ENCODE measurements around the gene ATN1.
A peak's percentile ranks its signal among the peaks of the same experiment; 100 is the strongest.
"Not testable (repeated sequence)": the region's sequence is repeated elsewhere in the genome, so short reads cannot be mapped to it uniquely, and the experiment has no call there.

ATN1 gene, protein sequence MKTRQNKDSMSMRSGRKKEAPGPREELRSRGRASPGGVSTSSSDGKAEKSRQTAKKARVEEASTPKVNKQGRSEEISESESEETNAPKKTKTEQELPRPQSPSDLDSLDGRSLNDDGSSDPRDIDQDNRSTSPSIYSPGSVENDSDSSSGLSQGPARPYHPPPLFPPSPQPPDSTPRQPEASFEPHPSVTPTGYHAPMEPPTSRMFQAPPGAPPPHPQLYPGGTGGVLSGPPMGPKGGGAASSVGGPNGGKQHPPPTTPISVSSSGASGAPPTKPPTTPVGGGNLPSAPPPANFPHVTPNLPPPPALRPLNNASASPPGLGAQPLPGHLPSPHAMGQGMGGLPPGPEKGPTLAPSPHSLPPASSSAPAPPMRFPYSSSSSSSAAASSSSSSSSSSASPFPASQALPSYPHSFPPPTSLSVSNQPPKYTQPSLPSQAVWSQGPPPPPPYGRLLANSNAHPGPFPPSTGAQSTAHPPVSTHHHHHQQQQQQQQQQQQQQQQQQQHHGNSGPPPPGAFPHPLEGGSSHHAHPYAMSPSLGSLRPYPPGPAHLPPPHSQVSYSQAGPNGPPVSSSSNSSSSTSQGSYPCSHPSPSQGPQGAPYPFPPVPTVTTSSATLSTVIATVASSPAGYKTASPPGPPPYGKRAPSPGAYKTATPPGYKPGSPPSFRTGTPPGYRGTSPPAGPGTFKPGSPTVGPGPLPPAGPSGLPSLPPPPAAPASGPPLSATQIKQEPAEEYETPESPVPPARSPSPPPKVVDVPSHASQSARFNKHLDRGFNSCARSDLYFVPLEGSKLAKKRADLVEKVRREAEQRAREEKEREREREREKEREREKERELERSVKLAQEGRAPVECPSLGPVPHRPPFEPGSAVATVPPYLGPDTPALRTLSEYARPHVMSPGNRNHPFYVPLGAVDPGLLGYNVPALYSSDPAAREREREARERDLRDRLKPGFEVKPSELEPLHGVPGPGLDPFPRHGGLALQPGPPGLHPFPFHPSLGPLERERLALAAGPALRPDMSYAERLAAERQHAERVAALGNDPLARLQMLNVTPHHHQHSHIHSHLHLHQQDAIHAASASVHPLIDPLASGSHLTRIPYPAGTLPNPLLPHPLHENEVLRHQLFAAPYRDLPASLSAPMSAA (N-terminal part only)

GRCh38 chr12:6927379-6928021 lies at the start of gene ATN1:
TSS of gene ATN1 (plus strand) at chr12:6927959. CDS start at chr12:6934002, 6,043 bp downstream.
- peak; percentile 76 for DNase-seq (ENCODE audit: low spot score)

DNA sequence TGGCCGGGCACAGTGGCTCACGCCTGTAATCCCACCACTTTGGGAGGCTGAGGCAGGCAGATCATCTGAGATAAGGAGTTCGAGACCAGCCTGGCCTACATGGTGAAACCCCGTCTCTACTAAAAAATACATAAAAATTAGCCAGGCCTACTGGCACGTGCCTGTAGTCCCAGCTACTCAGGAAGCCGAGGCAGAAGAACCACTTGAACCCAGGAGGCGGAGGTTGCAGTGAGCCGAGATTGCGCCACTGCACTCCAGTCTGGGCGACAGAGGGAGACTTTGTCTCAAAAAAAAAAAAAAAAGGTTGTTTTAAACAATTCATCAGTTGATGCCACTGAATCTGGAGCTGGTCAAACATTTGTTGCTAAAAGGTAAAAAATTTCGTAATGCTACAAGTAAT lies 47.9 kb upstream of the ATN1 start:
- DNase-seq (ENCODE audit: low spot score), result not testable (repeated sequence)

- no peak for DNase-seq (ENCODE audit: low spot score)
Observed at GRCh38 chr12:6883252-6883651, 44.5 kb upstream of the ATN1 start.

- DNase-seq (ENCODE audit: low spot score), result no peak
Observed at GRCh38 chr12:6883683-6884082, 44.1 kb upstream of the ATN1 start.

- no peak for DNase-seq (ENCODE audit: low spot score)
Observed at GRCh38 chr12:6884539-6884938, 43.2 kb upstream of the ATN1 start.

GRCh38 chr12:6886206-6886999 lies 41.4 kb upstream of the ATN1 start:
- DNase-seq (ENCODE audit: low spot score), result not testable (repeated sequence)

GRCh38 chr12:6887460-6887859 lies 40.3 kb upstream of the ATN1 start:
- DNase-seq (ENCODE audit: low spot score), result no peak

- no peak for DNase-seq (ENCODE audit: low spot score)
Observed at GRCh38 chr12:6888360-6888759, 39.4 kb upstream of the ATN1 start.

DNA sequence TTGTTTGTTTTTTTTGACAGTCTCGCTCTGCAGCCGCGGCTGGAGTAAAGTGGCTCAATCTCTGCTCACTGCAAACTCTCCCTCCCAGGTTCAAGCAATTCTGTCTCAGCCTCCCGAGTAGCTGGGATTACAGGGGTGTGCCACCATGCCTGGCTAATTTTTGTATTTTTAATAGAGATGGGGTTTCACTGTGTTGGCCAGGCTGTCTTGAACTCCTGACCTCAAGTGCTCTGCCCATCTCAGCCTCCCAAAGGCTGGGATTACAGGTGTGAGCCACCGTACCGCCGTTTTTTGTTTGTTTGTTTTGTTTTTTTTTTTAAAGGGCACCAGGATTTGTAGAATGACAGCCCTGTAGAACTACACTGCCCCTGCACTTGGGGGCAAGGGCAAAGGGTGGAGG lies 39.0 kb upstream of the ATN1 start:
- not testable (repeated sequence) for DNase-seq (ENCODE audit: low spot score)

- not testable (repeated sequence) for DNase-seq (ENCODE audit: low spot score)
Observed at GRCh38 chr12:6889775-6890573, 37.8 kb upstream of the ATN1 start.

DNA sequence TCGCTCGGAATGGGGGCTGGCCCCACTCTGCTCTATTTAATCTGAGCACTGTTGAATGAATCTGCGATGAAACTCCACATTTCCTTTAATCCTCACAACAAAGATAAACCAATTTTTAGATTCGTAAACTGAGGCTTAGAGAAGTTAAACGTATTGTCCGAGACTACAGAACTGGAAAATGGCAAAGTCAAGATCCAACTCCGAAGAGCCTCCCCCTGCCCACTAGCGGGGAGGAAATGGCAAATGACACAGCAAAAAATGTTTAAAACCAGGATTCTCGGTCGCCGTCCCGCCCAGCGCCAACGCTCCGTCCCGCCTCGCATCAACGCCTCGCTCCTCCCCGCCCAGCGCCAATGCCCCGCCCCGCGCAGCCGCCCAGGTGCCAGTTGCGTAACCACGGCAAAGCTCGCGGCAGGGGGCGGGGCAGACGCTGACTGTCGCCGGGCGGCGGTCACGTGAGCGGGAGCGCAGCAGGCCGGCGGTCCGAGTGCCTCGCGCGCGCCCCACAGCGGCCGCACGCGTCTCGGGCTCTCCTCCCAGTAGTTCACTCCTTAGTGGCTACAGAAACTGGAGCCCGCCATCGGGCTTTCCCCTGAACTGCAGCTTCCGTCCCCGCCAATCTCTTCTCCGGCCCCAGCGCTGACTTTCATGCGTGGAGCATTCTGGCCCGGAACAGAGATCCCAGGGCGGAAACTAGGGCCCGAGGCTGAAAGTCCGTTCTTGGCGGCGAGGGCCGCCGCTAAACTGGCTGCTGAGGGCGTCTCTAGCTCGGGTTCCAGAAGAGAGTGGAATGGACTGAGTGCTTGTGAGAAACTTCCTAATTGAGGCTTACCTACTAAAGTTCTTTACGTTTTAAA lies 36.7 kb upstream of the ATN1 start:
- peak; percentile 98 for DNase-seq (ENCODE audit: low spot score)

GRCh38 chr12:6891646-6892001 lies 36.1 kb upstream of the ATN1 start:
- no peak for DNase-seq (ENCODE audit: low spot score)

- not testable (repeated sequence) for DNase-seq (ENCODE audit: low spot score)
Observed at GRCh38 chr12:6892683-6893082, 35.1 kb upstream of the ATN1 start.

DNA sequence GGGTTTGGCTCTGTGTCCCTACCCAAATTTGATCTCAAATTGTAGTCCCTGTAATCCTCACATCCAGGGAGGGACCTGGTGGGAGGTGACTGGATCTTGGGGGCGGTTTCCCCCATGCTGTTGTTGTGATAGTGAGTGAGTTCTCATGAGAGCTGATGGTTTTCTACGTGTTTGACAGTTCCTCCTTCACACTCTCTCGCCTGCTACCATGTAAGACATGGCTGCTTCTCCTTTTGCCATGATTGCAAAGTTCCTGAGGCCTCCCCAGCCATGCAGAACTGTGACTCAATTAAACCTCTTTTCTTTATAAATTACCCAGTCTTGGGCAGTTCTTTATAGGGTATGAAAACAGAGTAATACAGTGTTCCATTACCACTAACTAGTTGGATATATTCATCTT lies 33.4 kb upstream of the ATN1 start:
- no peak for DNase-seq (ENCODE audit: low spot score)

DNA sequence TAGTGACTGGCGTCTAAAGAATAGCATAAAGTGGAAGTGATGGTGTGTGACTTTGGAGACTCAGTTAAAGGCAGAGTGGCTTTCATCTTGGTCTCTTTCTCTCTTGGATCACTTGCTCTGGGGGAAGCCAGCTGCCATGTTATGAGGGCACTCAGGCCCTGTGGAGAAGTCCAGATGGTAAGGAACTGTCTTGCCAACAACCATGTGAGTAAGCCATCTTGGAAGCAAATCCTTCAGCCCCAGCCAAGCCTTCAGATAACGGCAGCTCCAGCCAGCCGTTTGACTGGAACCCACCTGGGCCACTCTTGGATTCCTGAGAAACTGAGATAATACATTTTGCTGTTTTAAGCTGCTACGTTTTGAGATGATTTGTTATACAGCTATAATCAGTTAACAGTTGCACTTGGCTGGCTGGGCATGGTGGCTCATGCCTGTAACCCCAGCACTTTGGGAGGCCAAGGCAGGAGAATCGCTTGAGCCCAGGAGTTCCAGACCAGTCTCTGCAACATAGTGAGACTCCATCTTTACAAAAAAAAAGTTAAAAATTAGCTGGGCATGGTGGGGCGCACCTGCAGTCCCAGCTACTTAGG lies 30.8 kb upstream of the ATN1 start:
- no peak for DNase-seq (ENCODE audit: low spot score)

GRCh38 chr12:6899427-6899826 lies 28.3 kb upstream of the ATN1 start:
- no peak for DNase-seq (ENCODE audit: low spot score)

GRCh38 chr12:6899837-6900519 lies 27.8 kb upstream of the ATN1 start:
- DNase-seq (ENCODE audit: low spot score), result no peak

GRCh38 chr12:6902448-6902847 lies 25.3 kb upstream of the ATN1 start:
- no peak for DNase-seq (ENCODE audit: low spot score)

Data from kidney tubule cell (primary cell).